ENCODE data around the gene OR1S1. TPM values are rescaled to one million over a fixed set of nuclear protein-coding genes. Genes with fewer than 3 reads are reported as not detected.
"Not testable (repeated sequence)": the region's sequence is repeated elsewhere in the genome, so short reads cannot be mapped to it uniquely, and the experiment has no call there.

OR1S1 gene
- not detected in 2 replicates for total RNA-seq (2014; rRNA removed; shearing (Covaris generic); ENCODE audit: low replicate concordance)

DNA sequence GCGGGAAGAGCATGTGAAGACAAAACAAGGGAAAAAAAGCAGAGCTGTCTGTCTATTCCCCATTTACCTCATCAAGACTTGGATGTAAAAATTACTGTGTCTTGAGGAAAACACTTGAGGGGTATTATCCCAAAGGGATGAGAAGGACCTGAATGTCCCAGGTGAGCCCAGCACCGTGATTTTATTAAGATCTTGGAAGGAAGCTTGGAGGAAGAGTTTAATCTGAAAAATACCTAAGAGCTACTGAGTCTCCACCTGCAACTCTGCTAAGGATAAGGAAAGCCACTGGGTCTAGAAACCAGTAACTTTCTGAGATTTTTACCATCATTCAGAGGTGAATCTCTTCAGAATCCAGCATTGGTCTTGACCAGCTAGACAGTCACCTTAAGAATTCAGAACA lies at the start of gene OR1S1:
OR1S1 (plus strand) TSS at position 301 of the 400 bp plus-strand sequence.
- H3K4me3 ChIP-seq (ENCODE audit: low read length); H3K9me3 ChIP-seq (ENCODE audit: low read length); H3K36me3 ChIP-seq (ENCODE audit: insufficient read depth, low read length); DNase-seq; H3K27me3 ChIP-seq (ENCODE audit: low read length); H3K9ac ChIP-seq (ENCODE audit: low read length); H2AFZ ChIP-seq (ENCODE audit: low read length); H3K79me2 ChIP-seq (ENCODE audit: low read length); H3K9me2 ChIP-seq (replicated peaks; ENCODE audit: insufficient read depth, low read length); H3K4me1 ChIP-seq (ENCODE audit: low read length); H3K27ac ChIP-seq (ENCODE audit: low read length); H4K20me1 ChIP-seq (ENCODE audit: insufficient read depth, low read depth, low read length); H3K4me2 ChIP-seq (ENCODE audit: low read depth, low read length, poor library complexity, severe bottlenecking): not testable (repeated sequence)

GRCh38 chr11:58164389-58164788 lies 48.1 kb upstream of the OR1S1 start:
- Histone ChIP-seq H3K9me2 (replicated peaks; ENCODE audit: insufficient read depth, low read length) (no peaks in the 10 kb centered on the region), H3K4me2 (ENCODE audit: low read depth, low read length, poor library complexity, severe bottlenecking) (no peak overlapping the region), H3K27me3 (ENCODE audit: low read length) (peaks cover 5% of the 10 kb centered on the region; the same call in 1 of the 2 replicates), H4K20me1 (ENCODE audit: insufficient read depth, low read depth, low read length) (no peaks in the 10 kb centered on the region), H2AFZ (ENCODE audit: low read length) (no peak overlapping the region), H3K4me3 (ENCODE audit: low read length) (no peak overlapping the region), H3K4me1 (ENCODE audit: low read length) (no peaks in the 10 kb centered on the region), H3K9me3 (ENCODE audit: low read length) (no peaks in the 10 kb centered on the region), H3K27ac (ENCODE audit: low read length) (no peak overlapping the region), H3K36me3 (ENCODE audit: insufficient read depth, low read length) (no peaks in the 10 kb centered on the region), H3K9ac (ENCODE audit: low read length) (no peak overlapping the region), H3K79me2 (ENCODE audit: low read length) (no peaks in the 10 kb centered on the region)
- no peak for DNase-seq

GRCh38 chr11:58164990-58165389 lies 47.5 kb upstream of the OR1S1 start:
- Histone ChIP-seq H3K79me2 (ENCODE audit: low read length) (no peaks in the 10 kb centered on the region), H3K9me3 (ENCODE audit: low read length) (no peaks in the 10 kb centered on the region), H3K27me3 (ENCODE audit: low read length) (peaks cover 3% of the 10 kb centered on the region; the same call in 1 of the 2 replicates), H3K9ac (ENCODE audit: low read length) (no peak overlapping the region), H2AFZ (ENCODE audit: low read length) (no peak overlapping the region), H3K36me3 (ENCODE audit: insufficient read depth, low read length) (no peaks in the 10 kb centered on the region), H3K9me2 (replicated peaks; ENCODE audit: insufficient read depth, low read length) (no peaks in the 10 kb centered on the region), H3K4me1 (ENCODE audit: low read length) (no peaks in the 10 kb centered on the region), H3K4me2 (ENCODE audit: low read depth, low read length, poor library complexity, severe bottlenecking) (no peak overlapping the region), H3K27ac (ENCODE audit: low read length) (no peak overlapping the region), H4K20me1 (ENCODE audit: insufficient read depth, low read depth, low read length) (no peaks in the 10 kb centered on the region), H3K4me3 (ENCODE audit: low read length) (no peak overlapping the region)
- DNase-seq = no peak

GRCh38 chr11:58165504-58166106 lies 46.9 kb upstream of the OR1S1 start:
- Histone ChIP-seq H3K27me3 (ENCODE audit: low read length) (0 out of 2 replicates have a peak, but pooled peaks cover 2% of the 10 kb centered on the region), H3K79me2 (ENCODE audit: low read length) (no peaks in the 10 kb centered on the region), H3K9me3 (ENCODE audit: low read length) (no peaks in the 10 kb centered on the region), H3K36me3 (ENCODE audit: insufficient read depth, low read length) (no peaks in the 10 kb centered on the region), H3K4me2 (ENCODE audit: low read depth, low read length, poor library complexity, severe bottlenecking) (no peak overlapping the region), H3K9me2 (replicated peaks; ENCODE audit: insufficient read depth, low read length) (no peaks in the 10 kb centered on the region), H3K4me3 (ENCODE audit: low read length) (no peak overlapping the region), H2AFZ (ENCODE audit: low read length) (no peak overlapping the region), H3K9ac (ENCODE audit: low read length) (no peak overlapping the region), H3K4me1 (ENCODE audit: low read length) (no peaks in the 10 kb centered on the region), H4K20me1 (ENCODE audit: insufficient read depth, low read depth, low read length) (no peaks in the 10 kb centered on the region), H3K27ac (ENCODE audit: low read length) (no peak overlapping the region)
- no peak for DNase-seq

DNA sequence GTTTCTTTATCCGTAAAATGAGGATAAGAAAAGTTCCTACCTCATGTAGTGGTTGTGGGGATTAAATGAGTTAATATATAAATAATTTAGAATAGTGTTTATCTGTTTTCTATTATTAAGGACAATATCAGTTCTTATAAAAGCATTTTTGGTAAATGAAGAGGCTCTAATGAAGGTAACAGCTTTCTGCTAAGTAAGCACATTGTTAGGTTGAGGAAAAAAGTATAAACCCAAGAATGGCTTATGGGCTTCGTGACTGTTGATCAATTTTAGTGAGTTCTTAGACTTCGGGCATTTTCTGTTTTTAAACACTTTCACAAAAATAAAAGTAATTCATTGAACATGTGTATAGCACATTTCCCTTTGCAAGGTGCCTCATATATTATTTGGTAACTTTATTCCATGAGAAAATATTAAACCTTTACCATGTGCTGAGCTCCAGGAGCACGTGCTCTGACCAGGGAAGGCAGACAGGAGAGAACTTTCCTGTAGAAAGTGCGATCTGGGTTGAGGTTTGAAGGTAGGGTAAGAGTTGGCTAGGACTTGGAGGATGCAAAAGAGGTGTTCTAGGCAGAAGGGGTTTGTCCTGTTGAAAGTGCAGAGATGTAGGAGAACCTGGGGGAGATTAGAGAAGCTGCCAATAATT lies 35.0 kb upstream of the OR1S1 start:
- no peaks in the 10 kb centered on the region for H3K4me1 ChIP-seq (ENCODE audit: low read length)
- no peak overlapping the region for H3K9ac ChIP-seq (ENCODE audit: low read length)
- no peak overlapping the region for H3K27ac ChIP-seq (ENCODE audit: low read length)
- no peaks in the 10 kb centered on the region for H3K27me3 ChIP-seq (ENCODE audit: low read length)
- no peaks in the 10 kb centered on the region for H3K79me2 ChIP-seq (ENCODE audit: low read length)
- H3K9me3 ChIP-seq (ENCODE audit: low read length) = no peaks in the 10 kb centered on the region
- H3K4me3 ChIP-seq (ENCODE audit: low read length) = no peak overlapping the region
- H3K36me3 ChIP-seq (ENCODE audit: insufficient read depth, low read length) = no peaks in the 10 kb centered on the region
- H2AFZ ChIP-seq (ENCODE audit: low read length) = no peak overlapping the region
- H3K9me2 ChIP-seq (replicated peaks; ENCODE audit: insufficient read depth, low read length) = no peaks in the 10 kb centered on the region
- no peak for DNase-seq
- H4K20me1 ChIP-seq (ENCODE audit: insufficient read depth, low read depth, low read length) = no peaks in the 10 kb centered on the region
- no peak overlapping the region for H3K4me2 ChIP-seq (ENCODE audit: low read depth, low read length, poor library complexity, severe bottlenecking)

DNA sequence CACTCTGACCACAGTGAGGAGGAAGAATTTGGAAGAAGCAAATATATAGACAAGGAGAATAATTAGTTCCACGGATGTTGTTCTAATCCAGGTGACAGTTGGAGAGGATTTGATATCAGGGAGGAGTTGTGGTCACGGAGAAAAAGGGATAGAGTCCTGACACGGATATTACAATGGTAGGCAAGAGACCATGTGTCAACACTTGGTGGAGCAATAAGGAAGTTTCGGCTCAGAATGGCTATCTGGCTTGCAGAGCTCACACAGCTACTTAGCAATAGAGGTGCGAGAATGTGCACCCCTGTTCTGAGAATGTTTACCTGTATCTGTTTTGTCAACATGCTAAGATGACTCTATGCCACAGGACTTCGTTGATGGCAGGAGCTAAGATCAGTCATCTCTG lies 34.1 kb upstream of the OR1S1 start:
- Histone ChIP-seq H3K4me3 (ENCODE audit: low read length) (no peak overlapping the region), H3K4me1 (ENCODE audit: low read length) (no peaks in the 10 kb centered on the region), H3K36me3 (ENCODE audit: insufficient read depth, low read length) (no peaks in the 10 kb centered on the region), H3K9me3 (ENCODE audit: low read length) (no peaks in the 10 kb centered on the region), H3K79me2 (ENCODE audit: low read length) (no peaks in the 10 kb centered on the region), H3K27me3 (ENCODE audit: low read length) (no peaks in the 10 kb centered on the region), H2AFZ (ENCODE audit: low read length) (no peak overlapping the region), H3K27ac (ENCODE audit: low read length) (no peak overlapping the region), H4K20me1 (ENCODE audit: insufficient read depth, low read depth, low read length) (no peaks in the 10 kb centered on the region), H3K9me2 (replicated peaks; ENCODE audit: insufficient read depth, low read length) (no peaks in the 10 kb centered on the region), H3K4me2 (ENCODE audit: low read depth, low read length, poor library complexity, severe bottlenecking) (no peak overlapping the region), H3K9ac (ENCODE audit: low read length) (no peak overlapping the region)
- DNase-seq = no peak

GRCh38 chr11:58179648-58180047 lies 32.9 kb upstream of the OR1S1 start:
- no peak overlapping the region for H3K27ac ChIP-seq (ENCODE audit: low read length)
- H3K36me3 ChIP-seq (ENCODE audit: insufficient read depth, low read length) = no peaks in the 10 kb centered on the region
- no peak for DNase-seq
- H3K4me3 ChIP-seq (ENCODE audit: low read length) = no peak overlapping the region
- H3K9me2 ChIP-seq (replicated peaks; ENCODE audit: insufficient read depth, low read length) = no peaks in the 10 kb centered on the region
- H3K4me2 ChIP-seq (ENCODE audit: low read depth, low read length, poor library complexity, severe bottlenecking) = no peak overlapping the region
- H3K9ac ChIP-seq (ENCODE audit: low read length) = no peak overlapping the region
- H3K27me3 ChIP-seq (ENCODE audit: low read length) = no peaks in the 10 kb centered on the region
- H3K9me3 ChIP-seq (ENCODE audit: low read length) = no peaks in the 10 kb centered on the region
- no peak overlapping the region for H2AFZ ChIP-seq (ENCODE audit: low read length)
- no peaks in the 10 kb centered on the region for H3K79me2 ChIP-seq (ENCODE audit: low read length)
- no peaks in the 10 kb centered on the region for H4K20me1 ChIP-seq (ENCODE audit: insufficient read depth, low read depth, low read length)
- H3K4me1 ChIP-seq (ENCODE audit: low read length) = no peaks in the 10 kb centered on the region

- no peak overlapping the region for H3K27ac ChIP-seq (ENCODE audit: low read length)
- peak; percentile 43 for DNase-seq
Observed at GRCh38 chr11:58186938-58187337, 25.6 kb upstream of the OR1S1 start.

More at GRCh38 chr11:58186938-58187337, 25.6 kb upstream of the OR1S1 start:
- H3K36me3 ChIP-seq (ENCODE audit: insufficient read depth, low read length) = no peaks in the 10 kb centered on the region
- no peaks in the 10 kb centered on the region for H3K9me2 ChIP-seq (replicated peaks; ENCODE audit: insufficient read depth, low read length)
- H3K4me3 ChIP-seq (ENCODE audit: low read length) = no peak overlapping the region
- no peak overlapping the region for H2AFZ ChIP-seq (ENCODE audit: low read length)
- no peaks in the 10 kb centered on the region for H3K9me3 ChIP-seq (ENCODE audit: low read length)
- no peak overlapping the region for H3K9ac ChIP-seq (ENCODE audit: low read length)
- no peaks in the 10 kb centered on the region for H4K20me1 ChIP-seq (ENCODE audit: insufficient read depth, low read depth, low read length)
- H3K79me2 ChIP-seq (ENCODE audit: low read length) = no peaks in the 10 kb centered on the region
- H3K4me1 ChIP-seq (ENCODE audit: low read length) = no peaks in the 10 kb centered on the region
- H3K4me2 ChIP-seq (ENCODE audit: low read depth, low read length, poor library complexity, severe bottlenecking) = no peak overlapping the region
- no peaks in the 10 kb centered on the region for H3K27me3 ChIP-seq (ENCODE audit: low read length)
